SK-N-SH treated with all-trans-retinoic acid at 6 μM for 48 hours (cell line): ENCODE results near the gene STMN3.

Source experiments
- ATAC-seq: fragments of 200-7000 bp; cut with Tn5 transposase; 3 replicates; pipeline ENCODE4 v1.9.1; 2020; ENCODE audit warnings: mild to moderate bottlenecking, moderate library complexity
- BACH2 ChIP-seq: fragments of 250-450 bp; sonication (Bioruptor Pico); IDR thresholded peaks from 2 replicates; pipeline ENCODE4 v1.9.0; 2021; ENCODE audit warnings: mild to moderate bottlenecking, borderline replicate concordance
- CSDC2 ChIP-seq: fragments of 250-450 bp; sonication (Bioruptor Pico); IDR thresholded peaks from 2 replicates; pipeline ENCODE4 v1.5.0; 2020; ENCODE audit warnings: mild to moderate bottlenecking, moderate library complexity
- ESRRG ChIP-seq: fragments of 250-450 bp; sonication (Bioruptor Pico); IDR thresholded peaks from 2 replicates; pipeline ENCODE4 v1.6.1; 2021; ENCODE audit warnings: mild to moderate bottlenecking
- ISL1 ChIP-seq: fragments of 250-450 bp; sonication (Bioruptor Pico); IDR thresholded peaks from 2 replicates; pipeline ENCODE4 v2.1.2; 2022; ENCODE audit warnings: mild to moderate bottlenecking, moderate library complexity
- OSR1 ChIP-seq: fragments of 250-450 bp; sonication (Bioruptor Pico); IDR thresholded peaks from 2 replicates; pipeline ENCODE4 v1.8.0; 2022; ENCODE audit warnings: moderate library complexity, mild to moderate bottlenecking, inconsistent platforms
- SNAI2 ChIP-seq: fragments of 250-450 bp; sonication (Bioruptor Pico); IDR thresholded peaks from 2 replicates; pipeline ENCODE4 v1.5.0; 2020; ENCODE audit warnings: mild to moderate bottlenecking, moderate library complexity
- TCF4 ChIP-seq: fragments of 250-450 bp; sonication (Bioruptor Pico); IDR thresholded peaks from 2 replicates; pipeline ENCODE4 v1.8.0; 2021; ENCODE audit warnings: mild to moderate bottlenecking, moderate library complexity, borderline replicate concordance
- TOX ChIP-seq: fragments of 250-450 bp; sonication (Bioruptor Pico); IDR thresholded peaks from 2 replicates; pipeline ENCODE4 v1.8.0; 2021; ENCODE audit warnings: mild to moderate bottlenecking, moderate library complexity, borderline replicate concordance
- ZFP3 ChIP-seq: fragments of 250-450 bp; sonication (Bioruptor Pico); IDR thresholded peaks from 2 replicates; pipeline ENCODE4 v1.5.0; 2020; ENCODE audit warnings: mild to moderate bottlenecking, moderate library complexity
- ZNF8 ChIP-seq: fragments of 450-650 bp; formaldehyde crosslinking; IDR thresholded peaks from 2 replicates; pipeline ENCODE4 v1.5.0; 2020; ENCODE audit warnings: mild to moderate bottlenecking, moderate library complexity
- TF ChIP-seq, protein P1 (sequence below): fragments of 250-450 bp; sonication (Bioruptor Pico); IDR thresholded peaks from 2 replicates; pipeline ENCODE4 v1.5.0; 2020; ENCODE audit warnings: mild to moderate bottlenecking, moderate library complexity
- TF ChIP-seq, protein P2 (sequence below): fragments of 250-450 bp; sonication (Bioruptor Pico); IDR thresholded peaks from 2 replicates; pipeline ENCODE4 v1.5.1; 2021; ENCODE audit warnings: mild to moderate bottlenecking, moderate library complexity
- TF ChIP-seq, protein P3 (sequence below): fragments of 250-450 bp; sonication (Bioruptor Pico); IDR thresholded peaks from 2 replicates; pipeline ENCODE4 v1.8.0; 2020; ENCODE audit warnings: mild to moderate bottlenecking, moderate library complexity, borderline replicate concordance
- TF ChIP-seq, protein P4 (sequence below): fragments of 250-450 bp; sonication (Bioruptor Pico); IDR thresholded peaks from 2 replicates; pipeline ENCODE4 v1.5.1; 2020; ENCODE audit warnings: low read depth, mild to moderate bottlenecking, moderate library complexity

STMN3 gene

DNA sequence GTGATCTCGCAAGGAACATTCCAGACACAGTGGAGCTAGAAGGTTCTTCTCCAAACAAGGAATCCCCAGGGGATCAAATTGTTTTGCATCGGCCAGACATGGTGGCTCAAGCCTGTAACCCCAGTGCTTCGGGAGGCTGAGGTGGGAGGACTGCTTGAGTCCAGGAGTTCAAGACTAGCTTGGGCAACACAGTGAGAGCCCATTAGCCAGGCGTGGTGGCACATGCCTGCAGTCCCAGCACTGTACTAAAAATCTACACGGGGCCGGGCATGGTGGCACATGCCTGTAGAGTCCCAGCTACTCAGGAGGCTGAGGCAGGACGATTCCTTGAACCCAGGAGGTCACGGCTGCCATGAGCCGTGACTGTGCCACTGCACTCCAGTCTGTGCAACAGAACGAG is 41.6 kb downstream of the STMN3 start:
- ATAC-seq: no peak
- no peak for TF ChIP-seq TOX
- no peak for TF ChIP-seq CSDC2 (CRISPR knock-in tag)
- TF ChIP-seq, protein P1, sequence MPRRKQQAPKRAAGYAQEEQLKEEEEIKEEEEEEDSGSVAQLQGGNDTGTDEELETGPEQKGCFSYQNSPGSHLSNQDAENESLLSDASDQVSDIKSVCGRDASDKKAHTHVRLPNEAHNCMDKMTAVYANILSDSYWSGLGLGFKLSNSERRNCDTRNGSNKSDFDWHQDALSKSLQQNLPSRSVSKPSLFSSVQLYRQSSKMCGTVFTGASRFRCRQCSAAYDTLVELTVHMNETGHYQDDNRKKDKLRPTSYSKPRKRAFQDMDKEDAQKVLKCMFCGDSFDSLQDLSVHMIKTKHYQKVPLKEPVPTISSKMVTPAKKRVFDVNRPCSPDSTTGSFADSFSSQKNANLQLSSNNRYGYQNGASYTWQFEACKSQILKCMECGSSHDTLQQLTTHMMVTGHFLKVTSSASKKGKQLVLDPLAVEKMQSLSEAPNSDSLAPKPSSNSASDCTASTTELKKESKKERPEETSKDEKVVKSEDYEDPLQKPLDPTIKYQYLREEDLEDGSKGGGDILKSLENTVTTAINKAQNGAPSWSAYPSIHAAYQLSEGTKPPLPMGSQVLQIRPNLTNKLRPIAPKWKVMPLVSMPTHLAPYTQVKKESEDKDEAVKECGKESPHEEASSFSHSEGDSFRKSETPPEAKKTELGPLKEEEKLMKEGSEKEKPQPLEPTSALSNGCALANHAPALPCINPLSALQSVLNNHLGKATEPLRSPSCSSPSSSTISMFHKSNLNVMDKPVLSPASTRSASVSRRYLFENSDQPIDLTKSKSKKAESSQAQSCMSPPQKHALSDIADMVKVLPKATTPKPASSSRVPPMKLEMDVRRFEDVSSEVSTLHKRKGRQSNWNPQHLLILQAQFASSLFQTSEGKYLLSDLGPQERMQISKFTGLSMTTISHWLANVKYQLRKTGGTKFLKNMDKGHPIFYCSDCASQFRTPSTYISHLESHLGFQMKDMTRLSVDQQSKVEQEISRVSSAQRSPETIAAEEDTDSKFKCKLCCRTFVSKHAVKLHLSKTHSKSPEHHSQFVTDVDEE (CRISPR knock-in tag): no peak
- no peak for TF ChIP-seq ZFP3 (CRISPR knock-in tag)
- TF ChIP-seq, protein P2, sequence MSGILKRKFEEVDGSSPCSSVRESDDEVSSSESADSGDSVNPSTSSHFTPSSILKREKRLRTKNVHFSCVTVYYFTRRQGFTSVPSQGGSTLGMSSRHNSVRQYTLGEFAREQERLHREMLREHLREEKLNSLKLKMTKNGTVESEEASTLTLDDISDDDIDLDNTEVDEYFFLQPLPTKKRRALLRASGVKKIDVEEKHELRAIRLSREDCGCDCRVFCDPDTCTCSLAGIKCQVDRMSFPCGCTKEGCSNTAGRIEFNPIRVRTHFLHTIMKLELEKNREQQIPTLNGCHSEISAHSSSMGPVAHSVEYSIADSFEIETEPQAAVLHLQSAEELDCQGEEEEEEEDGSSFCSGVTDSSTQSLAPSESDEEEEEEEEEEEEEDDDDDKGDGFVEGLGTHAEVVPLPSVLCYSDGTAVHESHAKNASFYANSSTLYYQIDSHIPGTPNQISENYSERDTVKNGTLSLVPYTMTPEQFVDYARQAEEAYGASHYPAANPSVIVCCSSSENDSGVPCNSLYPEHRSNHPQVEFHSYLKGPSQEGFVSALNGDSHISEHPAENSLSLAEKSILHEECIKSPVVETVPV (CRISPR knock-in tag): no peak
- no peak for TF ChIP-seq ZNF8 (CRISPR knock-in tag)
- TF ChIP-seq, protein P3, sequence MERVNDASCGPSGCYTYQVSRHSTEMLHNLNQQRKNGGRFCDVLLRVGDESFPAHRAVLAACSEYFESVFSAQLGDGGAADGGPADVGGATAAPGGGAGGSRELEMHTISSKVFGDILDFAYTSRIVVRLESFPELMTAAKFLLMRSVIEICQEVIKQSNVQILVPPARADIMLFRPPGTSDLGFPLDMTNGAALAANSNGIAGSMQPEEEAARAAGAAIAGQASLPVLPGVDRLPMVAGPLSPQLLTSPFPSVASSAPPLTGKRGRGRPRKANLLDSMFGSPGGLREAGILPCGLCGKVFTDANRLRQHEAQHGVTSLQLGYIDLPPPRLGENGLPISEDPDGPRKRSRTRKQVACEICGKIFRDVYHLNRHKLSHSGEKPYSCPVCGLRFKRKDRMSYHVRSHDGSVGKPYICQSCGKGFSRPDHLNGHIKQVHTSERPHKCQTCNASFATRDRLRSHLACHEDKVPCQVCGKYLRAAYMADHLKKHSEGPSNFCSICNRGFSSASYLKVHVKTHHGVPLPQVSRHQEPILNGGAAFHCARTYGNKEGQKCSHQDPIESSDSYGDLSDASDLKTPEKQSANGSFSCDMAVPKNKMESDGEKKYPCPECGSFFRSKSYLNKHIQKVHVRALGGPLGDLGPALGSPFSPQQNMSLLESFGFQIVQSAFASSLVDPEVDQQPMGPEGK (CRISPR knock-in tag): no peak
- no peak for TF ChIP-seq TCF4 (CRISPR knock-in tag)
- TF ChIP-seq ESRRG (CRISPR knock-in tag): no peak
- TF ChIP-seq SNAI2: no peak
- TF ChIP-seq BACH2: no peak
- TF ChIP-seq ISL1 (CRISPR knock-in tag): no peak
- TF ChIP-seq, protein P4, sequence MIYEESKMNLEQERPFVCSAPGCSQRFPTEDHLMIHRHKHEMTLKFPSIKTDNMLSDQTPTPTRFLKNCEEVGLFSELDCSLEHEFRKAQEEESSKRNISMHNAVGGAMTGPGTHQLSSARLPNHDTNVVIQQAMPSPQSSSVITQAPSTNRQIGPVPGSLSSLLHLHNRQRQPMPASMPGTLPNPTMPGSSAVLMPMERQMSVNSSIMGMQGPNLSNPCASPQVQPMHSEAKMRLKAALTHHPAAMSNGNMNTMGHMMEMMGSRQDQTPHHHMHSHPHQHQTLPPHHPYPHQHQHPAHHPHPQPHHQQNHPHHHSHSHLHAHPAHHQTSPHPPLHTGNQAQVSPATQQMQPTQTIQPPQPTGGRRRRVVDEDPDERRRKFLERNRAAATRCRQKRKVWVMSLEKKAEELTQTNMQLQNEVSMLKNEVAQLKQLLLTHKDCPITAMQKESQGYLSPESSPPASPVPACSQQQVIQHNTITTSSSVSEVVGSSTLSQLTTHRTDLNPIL (CRISPR knock-in tag): no peak
- TF ChIP-seq, all 23 proteins: peak for 0

DNA sequence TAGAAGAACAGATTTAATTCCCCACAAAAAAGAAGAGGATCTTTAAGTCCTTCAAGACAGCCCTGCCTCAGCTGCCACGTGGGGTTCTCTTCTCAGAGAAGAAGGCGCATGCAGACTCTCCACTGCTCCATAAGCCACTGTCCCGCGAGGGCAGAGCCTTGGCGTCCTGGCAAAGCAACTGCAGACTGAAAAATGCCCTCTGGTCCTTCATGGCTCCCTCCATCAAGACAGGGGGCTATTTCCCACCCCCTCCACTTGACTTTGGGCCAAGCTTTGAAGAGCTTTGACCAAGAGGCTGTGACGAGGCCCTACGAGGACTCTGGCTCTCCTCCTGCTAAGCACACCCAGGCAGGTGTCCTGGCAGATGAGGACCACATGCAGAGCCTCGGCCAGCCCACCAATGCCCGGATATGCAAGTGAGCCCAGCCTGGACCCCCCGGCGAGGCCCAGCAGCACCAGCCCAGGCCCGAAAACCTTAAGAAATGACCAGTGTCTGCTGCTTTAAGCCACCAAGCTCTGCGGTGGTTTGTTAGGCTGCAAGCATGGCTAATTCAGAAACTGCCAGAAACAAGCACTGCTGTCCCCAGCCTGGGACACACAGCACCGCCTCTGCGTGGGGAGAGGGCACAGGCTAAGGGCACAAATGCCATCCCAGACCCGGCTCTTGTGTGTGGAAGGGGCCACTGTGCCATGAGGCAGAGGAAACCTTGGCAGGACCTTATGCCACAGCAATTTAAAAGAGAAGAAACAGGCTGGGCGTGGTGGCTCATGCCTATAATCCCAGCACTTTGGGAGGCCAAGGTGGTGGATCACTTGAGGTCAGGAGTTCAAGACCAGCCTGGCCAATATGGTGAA is 42.4 kb downstream of the STMN3 start:
- no peak for ATAC-seq
- no peak for TF ChIP-seq ZFP3 (CRISPR knock-in tag)

DNA sequence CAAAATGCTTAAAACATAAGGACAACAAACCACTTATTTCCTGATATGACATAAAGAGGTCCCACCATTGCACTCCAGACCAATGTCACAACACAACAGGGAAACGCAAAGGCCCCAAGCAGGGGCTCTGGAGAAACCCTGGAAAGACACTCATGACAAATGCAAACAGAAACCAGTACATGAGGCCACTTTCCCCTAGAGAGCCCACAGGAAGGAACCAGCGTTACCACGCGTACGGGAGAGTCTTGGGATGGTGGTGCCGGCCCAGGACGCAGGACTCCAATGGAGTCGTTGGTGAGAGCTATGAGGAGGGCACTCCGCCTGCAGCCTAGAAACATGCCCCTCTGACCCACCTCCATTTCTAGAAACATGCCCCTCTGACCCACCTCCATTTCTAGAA is 46.5 kb downstream of the STMN3 start:
- TF ChIP-seq, protein P2 (CRISPR knock-in tag): no peak
- TF ChIP-seq OSR1 (CRISPR knock-in tag) (no peak), CSDC2 (CRISPR knock-in tag) (no peak), ZFP3 (CRISPR knock-in tag) (no peak)
- TF ChIP-seq, protein P1 (CRISPR knock-in tag): no peak
- no peak for ATAC-seq
